Right ventricle myocardium inferior (tissue), 1 donor: ENCODE results near the gene TMEM150C. TPM values are rescaled to one million over a fixed set of nuclear protein-coding genes. Genes with fewer than 3 reads are reported as not detected.

Experiments
- ATAC-seq: fragments of 200-7000 bp; cut with Tn5 transposase; one replicate; pipeline ENCODE4 v1.9.1; 2020; ENCODE audit warnings: mild to moderate bottlenecking, moderate library complexity
- DNase-seq: peaks from one replicate; pipeline ENCODE4 v3.0.0; 2021; ENCODE audit errors: missing footprints
- intact Hi-C: fragments of 100-400 bp; cut with DNase I; formaldehyde crosslinking; loops from one replicate; pipeline ENCODE4 v1.11.0; 2022
- total RNA-seq: library from RNA; stranded (reverse); fragmentation: NEBNext Ultra II Directional; extraction: Animal tissue kit (Norgen Biotek cat#: 25700); gene quantifications from one replicate; pipeline ENCODE4 v1.2.1, GENCODE V29; 2021
- donor health status: DM: no; HTN: yes; CAD: no; lungs with severe emphysema.

TMEM150C gene
- total RNA-seq, 1 donor from 2014 or later, result 19.6 TPM

DNA sequence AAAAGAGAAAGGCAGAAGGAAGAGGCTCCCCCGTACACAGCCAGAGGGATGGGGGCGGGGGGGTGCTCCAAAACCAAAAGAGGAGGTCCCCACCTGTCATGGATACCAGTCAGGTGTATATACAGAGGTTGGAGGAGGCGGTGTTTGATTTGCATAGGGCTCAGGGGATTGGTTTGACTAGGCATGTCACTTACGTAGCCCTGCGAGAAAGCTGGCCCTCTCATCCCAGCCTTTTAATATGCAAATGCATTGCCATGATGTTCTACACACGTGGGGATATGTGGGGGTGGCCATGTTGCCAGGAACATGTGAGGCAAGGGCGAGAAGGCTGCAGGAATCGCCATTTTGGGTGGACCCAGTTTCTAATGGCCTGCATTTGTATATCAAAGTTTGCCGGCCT, 38.6 kb downstream of the TMEM150C start:
- intact Hi-C loops, result no loop called here
- no peak for ATAC-seq
- no peak for DNase-seq

DNA sequence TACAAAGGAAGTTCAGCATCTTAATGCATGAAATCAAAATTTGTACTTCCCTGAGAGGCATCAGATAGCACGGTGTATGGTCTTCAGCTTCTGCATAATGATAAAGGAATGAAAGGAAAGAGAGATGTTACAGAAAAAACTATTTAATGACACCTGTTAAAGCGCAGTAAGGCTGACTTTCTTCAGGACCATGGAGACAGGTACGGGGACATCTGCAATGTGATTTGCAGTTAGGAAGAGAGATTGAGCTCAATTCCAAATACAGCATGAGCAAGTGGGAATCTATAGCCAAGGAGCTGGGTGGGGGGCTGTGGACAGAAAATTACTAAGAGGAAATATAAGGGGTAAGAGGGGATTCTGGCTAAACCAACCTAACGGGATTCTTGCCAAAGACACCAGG, 39.3 kb downstream of the TMEM150C start:
- intact Hi-C loops, result no loop called here
- ATAC-seq (no peak), DNase-seq (no peak)

DNA sequence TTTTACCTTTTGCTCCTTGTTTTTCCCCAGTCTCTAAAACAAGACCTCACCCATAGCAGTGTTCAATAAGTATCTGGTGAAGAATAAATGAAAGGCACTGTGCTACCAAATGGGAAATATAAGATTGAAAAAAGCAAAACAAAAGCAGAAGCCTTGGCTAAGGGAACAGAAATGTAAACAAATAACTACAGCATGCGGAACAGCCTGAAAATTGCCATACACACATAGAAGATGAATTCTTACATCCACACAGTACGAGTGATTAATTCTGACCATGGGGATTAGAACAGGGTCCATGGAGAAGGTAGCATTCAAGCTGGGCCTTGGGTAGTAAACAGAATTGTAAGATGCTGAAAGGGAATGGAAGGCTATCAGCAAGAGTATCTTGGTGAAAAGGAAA, 40.5 kb downstream of the TMEM150C start:
- intact Hi-C loops, result no loop called here
- ATAC-seq (no peak), DNase-seq (no peak)

DNA sequence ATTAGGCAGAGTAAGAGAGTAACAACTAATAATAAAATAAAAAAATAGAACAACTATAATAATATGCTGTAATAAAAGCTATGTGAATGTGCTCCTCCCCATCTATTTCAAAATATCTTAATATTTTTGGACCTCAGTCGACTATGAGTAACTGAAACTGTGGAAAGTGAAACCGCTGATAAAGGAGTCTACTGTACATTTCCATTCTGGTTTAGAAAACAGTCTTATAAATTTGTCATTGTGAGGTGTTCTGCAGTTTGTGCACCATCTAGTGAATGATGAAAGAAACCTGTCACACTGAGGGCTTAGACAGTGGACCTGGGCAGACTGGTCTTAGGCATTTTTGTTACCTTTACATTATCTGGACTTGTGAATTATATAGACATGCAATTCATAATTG, 42.0 kb downstream of the TMEM150C start:
- intact Hi-C loops, result loop anchor here (5.0 kb wide), 1 partner anchor 33 kb away; no protein-coding TSS in a partner anchor

DNA sequence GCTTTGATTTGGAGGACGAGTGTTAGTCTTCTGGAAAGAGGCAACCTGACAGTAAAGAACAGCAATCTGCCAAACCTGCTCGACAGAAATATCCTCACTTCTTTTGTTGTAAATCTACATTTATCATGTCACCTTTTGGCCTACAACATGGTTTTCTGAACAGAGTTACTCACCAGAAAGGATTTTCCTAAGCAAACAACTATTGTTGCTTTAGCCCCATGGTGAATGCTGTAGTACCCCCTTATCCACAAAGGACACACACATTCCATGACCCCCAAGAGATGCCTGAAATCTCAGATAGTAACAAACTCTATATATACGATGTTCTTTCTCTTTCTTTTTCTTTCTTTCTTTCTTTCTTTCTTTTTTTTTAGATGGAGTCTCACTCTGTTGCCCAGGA, 42.7 kb downstream of the TMEM150C start:
- intact Hi-C loops, result loop anchor here (5.0 kb wide), 1 partner anchor 33 kb away; no protein-coding TSS in a partner anchor
- DNase-seq, result no peak
- ATAC-seq, result no peak

More for the DNA sequence above, 42.0 kb downstream of the TMEM150C start:
- ATAC-seq (no peak), DNase-seq (no peak)

DNA sequence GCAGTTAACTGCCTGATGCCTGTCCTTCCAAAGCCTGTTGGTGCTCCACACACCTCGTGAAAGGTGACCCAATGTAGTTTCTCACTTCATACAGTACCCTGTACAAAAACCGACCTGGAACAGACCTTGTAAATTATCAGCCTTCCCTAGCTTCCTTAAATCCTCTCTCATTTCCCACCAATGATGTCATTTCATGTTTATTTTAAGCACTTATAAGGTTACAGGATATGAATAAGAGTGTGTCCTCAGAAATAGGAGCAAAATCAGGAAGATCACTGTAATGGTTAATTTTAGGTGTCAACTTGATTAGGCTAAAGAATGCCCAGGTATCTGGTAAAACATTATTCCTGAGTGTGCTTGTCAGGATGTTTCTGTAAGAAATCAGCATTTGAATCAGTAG, 44.7 kb downstream of the TMEM150C start:
- intact Hi-C loops, result loop anchor here (5.0 kb wide), 1 partner anchor 35 kb away; no protein-coding TSS in a partner anchor
- ATAC-seq (no peak), DNase-seq (no peak)

DNA sequence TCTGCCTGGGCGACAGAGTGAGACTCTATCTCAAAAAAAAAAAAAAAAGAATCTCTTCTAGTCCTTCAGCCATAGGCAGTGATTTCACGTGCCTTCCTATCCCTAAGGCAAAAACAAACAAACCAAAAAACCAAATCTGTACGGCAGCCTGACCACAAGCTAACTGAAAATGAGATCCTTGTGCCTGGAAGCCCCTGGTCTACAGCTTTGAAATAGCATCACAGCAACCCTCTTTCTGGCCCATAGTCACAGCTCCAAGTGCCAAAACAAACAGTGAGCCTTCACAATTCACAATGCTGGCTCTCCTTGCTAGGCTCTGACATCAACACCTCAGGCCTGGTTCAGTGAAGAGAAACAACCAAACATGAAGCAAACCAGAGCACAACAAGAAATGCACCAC, 46.1 kb downstream of the TMEM150C start:
- DNase-seq (no peak), ATAC-seq (peak; percentile 93)
- intact Hi-C loops, result loop anchor here (5.0 kb wide), 1 partner anchor 37 kb away; no protein-coding TSS in a partner anchor

DNA sequence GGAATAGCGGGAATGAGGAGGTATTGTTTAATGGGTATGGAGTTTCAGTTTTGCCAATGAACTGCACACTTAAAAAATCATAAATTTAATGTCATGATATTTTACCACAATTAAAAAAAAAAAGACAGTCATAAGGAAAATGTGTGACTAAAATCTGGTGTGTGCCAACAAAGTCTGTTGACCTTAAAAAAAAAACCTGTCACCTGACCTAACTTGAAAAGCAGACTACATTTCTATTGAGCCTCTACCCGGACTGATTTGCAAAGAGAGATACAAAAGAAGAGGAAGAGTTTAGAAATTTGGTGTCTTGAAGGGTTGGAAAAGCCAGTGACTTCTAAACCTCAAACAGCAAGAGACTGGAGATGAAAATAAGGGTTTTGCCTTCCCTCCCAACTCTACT, 48.4 kb downstream of the TMEM150C start:
- ATAC-seq (no peak), DNase-seq (no peak)
- intact Hi-C loops, result no loop called here

DNA sequence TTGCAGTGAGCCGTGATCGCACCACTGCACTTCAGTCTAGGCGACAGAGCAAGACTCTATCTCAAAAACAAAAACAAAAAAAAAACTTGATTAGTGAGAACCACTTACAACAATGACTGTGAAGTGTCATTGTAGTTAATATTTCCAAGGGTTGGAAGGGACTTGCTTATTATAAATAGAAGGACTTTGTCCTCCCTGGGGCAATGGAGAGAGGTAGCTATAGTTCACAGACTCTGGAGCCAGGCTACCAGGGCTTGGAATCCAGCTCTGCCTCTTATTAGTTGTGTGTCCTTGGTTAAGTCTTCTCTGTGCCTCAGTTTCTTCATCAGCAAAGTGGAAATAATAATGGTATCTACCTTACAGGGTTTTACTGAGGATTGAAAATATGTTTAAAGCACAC, 51.6 kb downstream of the TMEM150C start:
- intact Hi-C loops, result no loop called here
- ATAC-seq (no peak), DNase-seq (no peak)

DNA sequence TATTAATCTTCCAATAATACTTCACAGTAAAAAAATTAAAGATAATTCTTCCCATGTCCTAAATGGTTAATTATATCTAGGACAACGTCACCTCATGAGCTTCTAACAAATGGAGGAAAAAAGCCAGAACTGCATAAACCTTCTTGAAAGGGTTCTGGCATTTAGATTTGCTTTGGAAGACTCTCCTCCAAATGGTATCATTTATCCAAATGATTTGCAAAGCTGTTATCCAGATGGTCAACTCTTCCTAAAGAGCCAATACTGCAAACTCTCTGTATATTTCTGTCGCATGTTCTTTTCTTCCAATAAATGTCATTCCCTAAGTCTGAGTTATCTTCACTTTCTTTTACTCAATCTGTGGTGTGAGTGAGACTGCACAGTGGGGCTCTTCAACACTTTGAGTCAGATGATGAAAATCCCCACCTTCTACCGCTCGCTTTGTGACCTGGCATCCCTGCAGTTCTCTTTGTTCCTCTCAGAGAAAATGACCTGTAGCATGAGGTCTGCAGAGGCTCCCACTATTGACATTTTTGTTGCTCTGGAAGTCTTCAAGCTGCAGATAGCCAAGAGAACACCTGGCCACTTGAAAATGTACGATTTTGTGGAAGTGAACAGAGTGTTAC, 52.9 kb downstream of the TMEM150C start:
- DNase-seq (no peak), ATAC-seq (no peak)
- intact Hi-C loops, result no loop called here

DNA sequence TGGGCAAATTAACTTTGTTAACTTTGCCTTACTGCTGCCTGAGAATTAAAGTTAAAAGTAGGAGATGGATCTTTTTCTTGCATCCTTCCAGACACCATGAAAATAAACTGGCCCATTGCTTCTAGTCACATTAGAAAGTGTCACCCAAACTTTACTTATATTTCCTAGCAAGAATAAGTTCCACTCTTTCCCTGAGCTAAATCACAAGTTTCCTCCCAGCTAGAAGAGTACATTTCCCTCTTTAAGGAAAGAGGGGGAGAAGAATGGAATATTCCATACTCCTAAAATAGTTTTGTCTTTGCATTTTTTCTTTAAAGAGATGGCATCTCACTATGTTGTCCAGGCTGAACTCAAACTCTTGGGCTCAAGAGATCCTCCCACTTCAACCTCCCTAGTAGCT, 53.8 kb downstream of the TMEM150C start:
- intact Hi-C loops, result no loop called here
- DNase-seq, result no peak
- no peak for ATAC-seq

DNA sequence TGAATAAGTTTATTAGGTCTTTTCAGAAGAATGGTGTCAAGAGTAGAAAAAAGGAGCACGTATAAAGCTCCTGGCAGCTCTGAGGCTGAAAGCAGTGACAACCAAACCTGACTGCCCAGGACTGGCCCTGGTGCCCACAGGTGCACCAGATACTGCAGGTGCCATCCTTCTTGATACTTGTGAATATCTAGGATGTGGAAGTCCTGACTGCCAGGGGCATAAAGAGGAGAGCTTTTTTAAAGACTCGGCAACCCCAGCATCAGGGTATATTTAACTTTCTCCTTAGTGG, 60.7 kb downstream of the TMEM150C start:
- intact Hi-C loops, result no loop called here
- ATAC-seq, result no peak

DNA sequence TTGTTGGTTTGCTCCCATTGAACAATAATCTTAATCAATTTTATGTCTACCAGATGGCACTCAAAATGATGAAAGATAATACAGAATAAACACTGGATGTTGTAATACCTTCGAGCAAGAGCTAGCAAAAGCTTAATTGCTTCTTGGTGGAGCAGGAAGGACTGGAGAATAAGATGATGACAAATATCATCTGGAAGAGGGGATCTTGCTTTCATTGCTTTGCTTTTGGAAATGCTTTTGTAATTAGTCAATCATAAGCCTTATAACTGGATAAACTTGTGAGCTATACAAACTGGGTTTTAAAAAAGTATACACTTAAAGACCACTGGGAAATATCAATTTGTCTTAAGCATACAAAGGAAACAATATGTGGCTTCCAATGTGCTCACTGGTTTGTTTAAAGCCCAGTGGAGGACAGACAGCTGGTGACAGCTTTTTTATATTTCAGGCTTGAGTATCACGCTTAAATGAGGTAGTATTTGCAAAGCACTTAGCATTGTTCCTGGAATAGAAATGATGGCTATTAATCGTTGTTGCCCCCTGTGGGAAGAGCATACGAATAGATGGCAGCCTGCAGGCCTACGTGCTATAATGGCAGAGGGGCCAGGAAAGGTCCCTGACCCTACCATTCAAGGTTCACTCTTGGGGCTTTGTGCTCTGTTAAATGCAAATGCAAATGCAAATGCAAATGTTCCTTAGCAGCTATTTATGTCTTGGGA, 61.2 kb downstream of the TMEM150C start:
- no peak for DNase-seq
- intact Hi-C loops, result no loop called here
- ATAC-seq, result peak; percentile 57

More for the DNA sequence above, 60.7 kb downstream of the TMEM150C start:
- DNase-seq, result no peak

DNA sequence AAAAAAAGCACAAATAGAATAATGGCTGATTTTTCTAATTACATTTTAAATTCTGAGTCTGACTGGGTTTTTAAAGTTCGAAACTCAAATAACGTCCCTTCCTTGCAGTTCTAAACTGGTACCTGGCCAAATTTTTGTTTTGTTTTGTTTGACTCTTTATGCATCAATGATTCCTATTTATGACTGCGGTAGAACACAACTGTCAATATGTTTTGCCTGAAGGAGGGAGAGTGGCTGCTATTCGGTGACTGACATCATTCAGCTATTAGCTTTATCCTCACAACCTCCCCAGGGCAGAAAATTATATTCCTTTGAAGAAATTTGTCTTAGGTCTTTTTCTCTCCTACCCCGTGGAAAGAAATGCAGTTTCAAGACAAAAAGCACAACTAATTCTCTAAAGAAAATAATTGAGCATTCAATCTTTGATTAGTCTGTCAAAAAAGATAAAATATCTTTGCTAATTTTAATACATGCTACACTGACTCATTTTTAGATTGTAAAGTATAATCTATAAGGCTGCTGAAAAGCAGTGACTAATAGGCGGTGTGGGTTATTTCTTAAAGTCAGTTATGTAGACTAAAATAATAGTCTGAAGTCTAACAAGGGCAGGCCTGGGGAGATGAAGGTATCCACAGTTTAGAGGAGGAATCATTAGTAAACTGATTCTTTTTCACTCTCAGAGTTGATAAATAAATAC, 61.9 kb downstream of the TMEM150C start:
- ATAC-seq (no peak), DNase-seq (no peak)
- intact Hi-C loops, result no loop called here

DNA sequence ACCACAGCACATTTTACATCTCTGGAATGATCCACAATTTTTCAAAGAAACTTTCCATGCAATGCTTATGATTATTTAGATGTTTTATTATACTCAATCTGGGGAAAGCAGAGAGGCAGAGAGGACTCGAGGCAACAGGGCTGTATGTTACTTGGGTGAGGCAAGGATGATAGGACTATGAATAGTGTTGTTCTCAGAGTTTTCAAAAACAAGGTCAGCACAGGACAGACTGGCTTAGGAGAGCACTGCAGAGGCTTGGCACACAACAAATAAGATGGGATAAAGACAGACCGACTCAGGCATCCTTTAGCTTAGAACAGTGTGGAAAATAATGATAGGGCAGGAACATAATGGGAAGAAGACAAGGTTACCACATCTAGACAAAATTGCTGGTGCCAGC, 65.4 kb downstream of the TMEM150C start:
- DNase-seq, result no peak
- ATAC-seq, result no peak
- intact Hi-C loops, result no loop called here

DNA sequence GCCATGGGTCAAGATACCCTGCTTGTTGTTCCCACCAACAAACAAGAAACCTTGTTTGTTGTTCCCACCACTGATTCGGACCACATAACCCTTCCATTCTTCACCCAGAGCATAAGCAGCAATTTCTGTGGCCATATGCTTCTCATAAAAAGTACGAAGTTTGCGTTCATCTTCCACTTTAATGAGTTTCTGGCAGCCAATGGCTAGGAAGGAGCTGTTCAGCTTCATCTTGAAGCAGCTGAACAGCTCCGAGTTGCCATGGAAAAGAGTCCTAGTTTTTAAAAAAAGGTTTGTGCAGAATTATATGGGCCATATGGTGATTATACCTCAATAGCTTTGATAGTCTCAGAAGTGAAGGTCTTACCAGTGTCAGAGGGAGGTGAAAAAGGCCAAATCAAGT, 66.1 kb downstream of the TMEM150C start:
- intact Hi-C loops, result no loop called here
- no peak for ATAC-seq

DNA sequence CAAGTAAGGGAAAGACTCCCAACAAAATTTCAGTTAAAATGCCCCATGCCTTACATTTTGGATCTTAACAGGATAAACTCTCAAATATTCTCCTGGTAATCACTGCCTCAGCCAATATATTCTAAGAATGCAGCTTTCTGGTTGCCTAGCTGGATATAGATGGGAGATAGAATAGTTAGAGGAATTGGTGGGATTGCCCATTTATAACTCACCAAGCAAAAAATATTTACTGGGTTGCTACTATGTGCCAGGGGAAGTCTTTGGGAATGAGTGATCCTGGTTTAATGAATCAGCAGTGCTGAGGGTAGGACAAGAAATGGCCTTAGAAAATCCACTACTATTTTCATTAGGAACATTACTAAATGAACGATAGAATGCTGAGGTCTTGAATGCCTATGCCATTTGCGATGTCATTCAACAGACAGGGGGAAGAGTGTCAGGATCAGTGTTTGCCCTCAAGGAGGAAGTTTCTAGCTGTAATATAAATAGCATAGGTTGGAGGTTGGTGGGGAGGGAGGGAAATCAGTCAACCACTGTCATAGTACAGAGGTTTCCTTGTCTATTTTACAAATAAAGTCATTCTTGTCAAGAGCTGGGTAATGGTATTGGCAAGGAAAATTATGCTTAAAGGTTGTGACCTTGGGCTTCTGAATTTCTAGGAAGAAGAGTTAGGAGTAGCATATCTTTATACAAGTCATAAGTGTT, 67.9 kb downstream of the TMEM150C start:
- ATAC-seq (no peak), DNase-seq (no peak)
- intact Hi-C loops, result no loop called here

More for the DNA sequence above, 66.1 kb downstream of the TMEM150C start:
- no peak for DNase-seq

DNA sequence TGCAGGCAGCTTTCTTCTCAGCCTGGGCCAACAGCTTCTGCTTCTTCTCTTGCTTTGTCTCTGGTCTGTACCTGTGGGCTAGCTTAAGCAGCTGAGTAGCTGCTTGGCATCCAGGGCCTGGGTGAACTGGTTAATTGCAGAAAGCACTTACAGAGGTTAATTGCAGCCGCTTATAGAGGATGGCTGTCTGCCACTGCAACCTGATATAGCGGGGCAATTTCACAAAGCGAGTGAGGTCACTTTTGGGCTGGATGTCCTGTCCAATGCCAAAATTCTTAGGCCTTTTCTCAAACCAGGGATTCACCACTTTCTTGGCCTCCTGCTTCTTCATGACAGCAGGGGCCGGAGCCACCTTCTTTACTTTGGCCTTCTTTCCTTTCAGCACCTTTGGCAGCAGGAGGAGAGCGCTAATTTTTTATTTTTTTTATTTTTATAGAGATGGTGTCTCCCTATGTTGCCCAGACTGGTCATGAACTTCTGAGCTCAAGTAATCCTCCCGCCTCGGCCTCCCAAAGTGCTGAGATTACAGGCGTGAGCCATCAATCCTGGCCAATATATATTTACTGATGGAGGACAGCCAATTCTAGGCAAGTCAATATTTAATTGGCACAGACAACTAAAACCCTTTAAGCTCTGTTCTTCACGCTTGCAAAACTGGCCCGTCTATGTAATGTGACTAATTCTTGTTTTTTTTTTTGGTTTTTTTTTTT, 70.4 kb downstream of the TMEM150C start:
- no peak for ATAC-seq
- intact Hi-C loops, result no loop called here
- DNase-seq, result no peak

DNA sequence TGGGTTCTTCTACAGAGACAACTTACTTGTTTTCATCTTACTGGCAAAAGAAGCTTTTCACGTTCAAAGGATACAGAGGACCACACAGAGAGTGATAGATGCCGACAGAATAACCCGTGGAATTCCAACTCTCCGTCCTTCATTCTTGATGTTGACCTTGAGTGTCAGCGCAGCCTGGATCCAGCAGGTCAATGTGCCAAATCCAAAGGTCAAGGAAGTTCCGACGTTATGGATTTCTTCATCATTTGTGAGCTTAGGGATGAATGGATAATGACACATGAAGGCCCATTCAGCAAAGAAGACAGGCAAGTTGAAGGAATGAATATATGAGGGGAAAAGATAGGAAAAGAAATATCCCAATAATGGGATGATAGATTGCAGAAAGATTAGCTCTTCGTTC, 71.8 kb downstream of the TMEM150C start:
- DNase-seq (no peak), ATAC-seq (no peak)
- intact Hi-C loops, result no loop called here
